Measurements from ENCODE around the gene CSNK1D.

DNA sequence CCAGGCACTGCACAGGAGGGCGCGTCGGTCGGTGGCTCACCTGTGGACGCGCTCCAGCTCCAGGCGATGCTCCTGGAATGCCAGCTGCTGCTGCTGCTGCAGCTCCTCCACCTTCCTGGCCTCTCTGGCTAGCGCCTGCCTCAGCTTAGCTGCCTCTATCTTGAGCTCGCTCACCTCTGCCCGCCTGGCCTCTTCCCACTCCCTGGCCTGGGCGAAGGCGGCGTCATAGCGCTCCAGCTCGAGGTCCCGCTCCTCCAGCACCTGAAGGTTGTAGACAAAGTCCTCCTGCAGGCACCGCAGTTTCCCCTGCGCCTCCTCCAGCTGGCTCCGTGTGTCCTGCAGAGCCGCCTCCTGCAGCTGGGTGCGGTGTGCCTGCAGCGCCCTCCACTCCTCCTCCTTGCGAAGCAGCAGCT lies 72.0 kb downstream of the CSNK1D start:
- TF ChIP-seq, protein P1, sequence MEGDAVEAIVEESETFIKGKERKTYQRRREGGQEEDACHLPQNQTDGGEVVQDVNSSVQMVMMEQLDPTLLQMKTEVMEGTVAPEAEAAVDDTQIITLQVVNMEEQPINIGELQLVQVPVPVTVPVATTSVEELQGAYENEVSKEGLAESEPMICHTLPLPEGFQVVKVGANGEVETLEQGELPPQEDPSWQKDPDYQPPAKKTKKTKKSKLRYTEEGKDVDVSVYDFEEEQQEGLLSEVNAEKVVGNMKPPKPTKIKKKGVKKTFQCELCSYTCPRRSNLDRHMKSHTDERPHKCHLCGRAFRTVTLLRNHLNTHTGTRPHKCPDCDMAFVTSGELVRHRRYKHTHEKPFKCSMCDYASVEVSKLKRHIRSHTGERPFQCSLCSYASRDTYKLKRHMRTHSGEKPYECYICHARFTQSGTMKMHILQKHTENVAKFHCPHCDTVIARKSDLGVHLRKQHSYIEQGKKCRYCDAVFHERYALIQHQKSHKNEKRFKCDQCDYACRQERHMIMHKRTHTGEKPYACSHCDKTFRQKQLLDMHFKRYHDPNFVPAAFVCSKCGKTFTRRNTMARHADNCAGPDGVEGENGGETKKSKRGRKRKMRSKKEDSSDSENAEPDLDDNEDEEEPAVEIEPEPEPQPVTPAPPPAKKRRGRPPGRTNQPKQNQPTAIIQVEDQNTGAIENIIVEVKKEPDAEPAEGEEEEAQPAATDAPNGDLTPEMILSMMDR (IDR thresholded peaks at IDR 0.05; ENCODE audit: low read depth, low read length), result no peak
- TF ChIP-seq EZH2phosphoT487 (IDR thresholded peaks at IDR 0.05; ENCODE audit: low read depth), result no peak
